ENCODE results near the gene ALDH8A1. TPM values are rescaled to one million over a fixed set of nuclear protein-coding genes. Genes with fewer than 3 reads are reported as not detected.

ALDH8A1 gene
- total RNA-seq, 1 experiment from 2014 or later, result 0.68 TPM

- CTCF ChIA-PET, result no interaction called here
- BruUV-seq (replicated peaks), result no TSS peak
- no peak overlapping the region for H3K4me3 Mint-ChIP-seq (ENCODE audit: low read depth, unreplicated experiment)
- no peaks in the 10 kb centered on the region for H3K4me1 Mint-ChIP-seq (ENCODE audit: low read depth, unreplicated experiment)
- H3K36me3 Mint-ChIP-seq (ENCODE audit: insufficient read depth, unreplicated experiment), result no peaks in the 10 kb centered on the region
- H3K27me3 Mint-ChIP-seq (ENCODE audit: unreplicated experiment), result no peaks in the 10 kb centered on the region
- intact Hi-C loops (cut with micrococcal nuclease; ENCODE audit: unreplicated experiment), result no loop called here
- H3K27ac Mint-ChIP-seq (ENCODE audit: unreplicated experiment), result no peak overlapping the region
- TF ChIP-seq CTCF (IDR thresholded peaks at IDR 0.05; ENCODE audit: unreplicated experiment), result no peak
- no peaks in the 10 kb centered on the region for H3K9me3 Mint-ChIP-seq (ENCODE audit: low read depth, unreplicated experiment)
- DNase-seq, result no peak
These were observed 71.8 kb downstream of the ALDH8A1 start for GRCh38 chr6:134878136-134878535.

- CTCF ChIA-PET, result interaction anchor here (1.0 kb wide), 1 partner anchor 65 kb away, joined by 4 read pairs; no protein-coding TSS in a partner anchor
- DNase-seq, result no peak
- H3K9me3 Mint-ChIP-seq (ENCODE audit: low read depth, unreplicated experiment), result no peaks in the 10 kb centered on the region
- H3K4me1 Mint-ChIP-seq (ENCODE audit: low read depth, unreplicated experiment), result no peaks in the 10 kb centered on the region
- intact Hi-C loops (cut with micrococcal nuclease; ENCODE audit: unreplicated experiment), result no loop called here
- H3K27me3 Mint-ChIP-seq (ENCODE audit: unreplicated experiment), result no peaks in the 10 kb centered on the region
- H3K4me3 Mint-ChIP-seq (ENCODE audit: low read depth, unreplicated experiment), result no peak overlapping the region
- H3K27ac Mint-ChIP-seq (ENCODE audit: unreplicated experiment), result no peak overlapping the region
- H3K36me3 Mint-ChIP-seq (ENCODE audit: insufficient read depth, unreplicated experiment), result no peaks in the 10 kb centered on the region
- no peak for TF ChIP-seq CTCF (IDR thresholded peaks at IDR 0.05; ENCODE audit: unreplicated experiment)
- BruUV-seq (replicated peaks), result no TSS peak
These were observed 74.5 kb downstream of the ALDH8A1 start for GRCh38 chr6:134875367-134875766.

- intact Hi-C loops (cut with micrococcal nuclease; ENCODE audit: unreplicated experiment), result no loop called here
These were observed 76.2 kb downstream of the ALDH8A1 start for GRCh38 chr6:134873500-134874388.

More at GRCh38 chr6:134873500-134874388, 76.2 kb downstream of the ALDH8A1 start:
- no peak overlapping the region for H3K4me3 Mint-ChIP-seq (ENCODE audit: low read depth, unreplicated experiment)
- H3K27ac Mint-ChIP-seq (ENCODE audit: unreplicated experiment), result no peak overlapping the region
- H3K27me3 Mint-ChIP-seq (ENCODE audit: unreplicated experiment), result no peaks in the 10 kb centered on the region
- BruUV-seq (replicated peaks), result no TSS peak
- no peak for TF ChIP-seq CTCF (IDR thresholded peaks at IDR 0.05; ENCODE audit: unreplicated experiment)
- H3K9me3 Mint-ChIP-seq (ENCODE audit: low read depth, unreplicated experiment), result no peaks in the 10 kb centered on the region
- no peaks in the 10 kb centered on the region for H3K36me3 Mint-ChIP-seq (ENCODE audit: insufficient read depth, unreplicated experiment)
- no peaks in the 10 kb centered on the region for H3K4me1 Mint-ChIP-seq (ENCODE audit: low read depth, unreplicated experiment)
- CTCF ChIA-PET, result interaction anchor here (0.6 kb wide), 1 partner anchor 78 kb away, joined by 3 read pairs; no protein-coding TSS in a partner anchor
- no peak for DNase-seq

Data from Calu3 (cell line).